GM12878 (cell line): ENCODE results near the gene MR1. TPM values are rescaled to one million over a fixed set of nuclear protein-coding genes. Genes with fewer than 3 reads are reported as not detected.

ENCODE experiments used
- ATAC-seq: fragments of 200-7000 bp; cut with Tn5 transposase; 3 replicates; pipeline ENCODE4 v1.9.1; 2020; ENCODE audit warnings: mild to moderate bottlenecking, moderate library complexity
- BruUV-seq: library from RNA; stranded (reverse); fragments of 400-500 nt; replicated peaks from 2 replicates; lab custom pipeline; 2021; lab: Mats Ljungman, UMichigan
- CTCF ChIA-PET: fragments of 300-600 bp; sonication (Branson Sonifier 250); formaldehyde crosslinking; extraction: SDS; loops from one replicate; lab custom pipeline; 2021; ENCODE audit warnings: inconsistent platforms; lab: Yijun Ruan, JAX
- POLR2A ChIA-PET: fragments of 350-600 bp; formaldehyde crosslinking; extraction: SDS; loops from one replicate; lab custom pipeline; 2021; ENCODE audit warnings: inconsistent platforms; lab: Charles Lee
- RAD21 ChIA-PET: fragments of 300-600 bp; sonication (Branson Sonifier 250); formaldehyde crosslinking; loops from one replicate; lab custom pipeline; 2023; ENCODE audit warnings: antibody characterized with exemption; ENCODE audit not compliant: unreplicated experiment; lab: Charles Lee
- SMC1A ChIA-PET: fragments of 300-600 bp; sonication (Branson Sonifier 250); formaldehyde crosslinking; loops from one replicate; lab custom pipeline; 2023; ENCODE audit not compliant: unreplicated experiment, uncharacterized antibody; lab: Charles Lee
- DNase-seq: peaks from one replicate; pipeline ENCODE4 v3.0.0-alpha.2; 2011; ENCODE audit warnings: low read depth, low spot score
- FAIRE-seq: peaks from 3 replicates; lab custom pipeline; 2011; peaks lifted over from hg19 to GRCh38; lab: Jason Lieb, UNC
- H2AFZ ChIP-seq: 2 replicates; pipeline ENCODE4 v1.6.0; 2011; ENCODE audit warnings: low read depth, low read length, control low read depth; ENCODE audit not compliant: control insufficient read depth
- H3K27ac ChIP-seq: 2 replicates; pipeline ENCODE4 v1.5.1; 2011; ENCODE audit warnings: control low read depth; ENCODE audit not compliant: control insufficient read depth, insufficient read depth
- H3K27me3 ChIP-seq, 2 experiments: replicated peaks in 1 of 2; 2 replicates each; pipeline versions ENCODE4 v1.6.0 to v1.6.1; 2011; ENCODE audit warnings: low read length in 1 of 2; ENCODE audit not compliant: control insufficient read depth in 2 of 2, insufficient read depth in 2 of 2
- H3K36me3 ChIP-seq, 2 experiments: 2 replicates each; pipeline ENCODE4 v1.5.1; 2011; ENCODE audit warnings: low read length in 1 of 2; ENCODE audit not compliant: control insufficient read depth in 2 of 2, insufficient read depth in 2 of 2
- H3K4me1 ChIP-seq: 2 replicates; pipeline ENCODE4 v1.6.1; 2011; ENCODE audit warnings: mild to moderate bottlenecking, low read length, moderate library complexity, mixed read lengths; ENCODE audit not compliant: control insufficient read depth, insufficient read depth
- H3K4me2 ChIP-seq: 2 replicates; pipeline ENCODE4 v1.6.0; 2011; ENCODE audit warnings: control low read depth; ENCODE audit not compliant: control insufficient read depth, insufficient read depth
- H3K4me3 ChIP-seq: fragments of 200-600 bp; sonication (generic); 2 replicates; pipeline ENCODE4 v1.5.1; 2016
- H3K79me2 ChIP-seq: 2 replicates; pipeline ENCODE4 v1.6.0; 2011; ENCODE audit warnings: low read length; ENCODE audit not compliant: control insufficient read depth, insufficient read depth
- H3K9ac ChIP-seq: 2 replicates; pipeline ENCODE4 v1.8.0; 2011; ENCODE audit warnings: low read length, control low read depth, mixed read lengths; ENCODE audit not compliant: control insufficient read depth, insufficient read depth
- H3K9me3 ChIP-seq: replicated peaks from 3 replicates; pipeline ENCODE4 v1.5.1; 2011; ENCODE audit warnings: mild to moderate bottlenecking, low read length; ENCODE audit not compliant: control insufficient read depth, insufficient read depth
- H4K20me1 ChIP-seq: 2 replicates; pipeline ENCODE4 v1.6.0; 2011; ENCODE audit not compliant: control insufficient read depth, insufficient read depth
- ESRRA ChIP-seq: IDR thresholded peaks from 2 replicates; pipeline ENCODE4 v1.6.1; 2012; ENCODE audit warnings: mild to moderate bottlenecking, low read length, improper control_type of control experiment
- FOS ChIP-seq: IDR thresholded peaks from 3 replicates; pipeline ENCODE4 v1.6.1; 2011; ENCODE audit warnings: borderline replicate concordance; ENCODE audit not compliant: insufficient read length; ENCODE audit errors: extremely low read depth
- FOXK2 ChIP-seq: fragments of 450-650 bp; IDR thresholded peaks from 2 replicates; pipeline ENCODE4 v1.6.1; 2017; ENCODE audit warnings: mild to moderate bottlenecking, moderate library complexity
- MYB ChIP-seq: fragments of 150-350 bp; IDR thresholded peaks from 2 replicates; pipeline ENCODE4 v1.6.1; 2014; ENCODE audit warnings: mild to moderate bottlenecking, low read depth, low read length, borderline replicate concordance
- POLR2AphosphoS2 ChIP-seq: IDR thresholded peaks from 2 replicates; pipeline ENCODE4 v1.6.1; 2011; ENCODE audit warnings: low read depth, mild to moderate bottlenecking, low read length, improper control_type of control experiment, moderate library complexity
- RAD51 ChIP-seq: fragments of 450-650 bp; IDR thresholded peaks from 2 replicates; pipeline ENCODE4 v1.6.1; 2016; ENCODE audit warnings: moderate library complexity, mild to moderate bottlenecking, inconsistent platforms
- SPI1 ChIP-seq: IDR thresholded peaks from 2 replicates; pipeline ENCODE4 v1.6.1; 2011; ENCODE audit warnings: low read depth, mild to moderate bottlenecking, low read length, moderate library complexity, borderline replicate concordance; ENCODE audit not compliant: insufficient read depth
- WGBS: methylation state at CpG from one replicate; pipeline ENCODE4 v1.1.6; 2016; ENCODE audit warnings: low lambda C conversion rate; ENCODE audit not compliant: insufficient replicate concordance, insufficient coverage; ENCODE audit errors: missing lambda C conversion rate; 5-methylcytosine and 5-hydroxymethylcytosine counted together
- in situ Hi-C: fragments of 300-500 bp; cut with MboI; formaldehyde crosslinking; loops from 9 replicates; pipeline ENCODE4 v1.14.3; 2018; ENCODE audit warnings: mixed read lengths
- intact Hi-C: fragments of 100-400 bp; cut with micrococcal nuclease; formaldehyde crosslinking; loops from one replicate; pipeline ENCODE4 v1.14.2; 2022; ENCODE audit not compliant: unreplicated experiment
- polyA plus RNA-seq, 11 experiments: library from polyadenylated mRNA; depleted of rRNA in 4 of 11; unstranded in 6 of 11; stranded (reverse) in 5 of 11; fragments of >200 nt; fragmentation: Nextera tagmentation in 4 of 11; fragmentation: Illumina TruSeq in 1 of 11; extraction: Ambion mirVana in 4 of 11; extraction: Trizol in 1 of 11; gene quantifications; 1 replicate in 1 of 11; 2 replicates in 10 of 11; pipeline versions ENCODE4 v1.2.1 to v1.2.3, GENCODE V29; 2011 to 2016; ENCODE audit warnings: inconsistent platforms in 2 of 11, missing spikeins in 2 of 11, low read depth in 1 of 11
- total RNA-seq, 4 experiments: library from RNA; depleted of rRNA in 3 of 4; stranded (reverse); fragments of >200 nt in 3 of 4; fragmentation: Illumina TruSeq in 1 of 4; extraction: Trizol in 1 of 4; gene quantifications; 2 replicates each; pipeline versions ENCODE4 v1.2.1 to v1.2.3, GENCODE V29; 2013 to 2021
- TF ChIP-seq, protein P1 (sequence below): fragments of 150-350 bp; IDR thresholded peaks from 2 replicates; pipeline ENCODE4 v1.6.1; 2016; ENCODE audit warnings: low read depth, low read length
- TF ChIP-seq, protein P2 (sequence below): fragments of 450-650 bp; IDR thresholded peaks from 2 replicates; pipeline ENCODE4 v1.6.1; 2016; ENCODE audit warnings: mild to moderate bottlenecking
- TF ChIP-seq, protein P3 (sequence below): IDR thresholded peaks from 2 replicates; pipeline ENCODE4 v1.6.1; 2012; ENCODE audit warnings: mild to moderate bottlenecking, low read depth, low read length

MR1 gene
- total and polyA plus RNA-seq, 10 of the 15 experiments (the other 5 are each of a cell fraction or from before 2014, with no cell fraction given): 24.7 to 65.9 (median 30.9) TPM

DNA sequence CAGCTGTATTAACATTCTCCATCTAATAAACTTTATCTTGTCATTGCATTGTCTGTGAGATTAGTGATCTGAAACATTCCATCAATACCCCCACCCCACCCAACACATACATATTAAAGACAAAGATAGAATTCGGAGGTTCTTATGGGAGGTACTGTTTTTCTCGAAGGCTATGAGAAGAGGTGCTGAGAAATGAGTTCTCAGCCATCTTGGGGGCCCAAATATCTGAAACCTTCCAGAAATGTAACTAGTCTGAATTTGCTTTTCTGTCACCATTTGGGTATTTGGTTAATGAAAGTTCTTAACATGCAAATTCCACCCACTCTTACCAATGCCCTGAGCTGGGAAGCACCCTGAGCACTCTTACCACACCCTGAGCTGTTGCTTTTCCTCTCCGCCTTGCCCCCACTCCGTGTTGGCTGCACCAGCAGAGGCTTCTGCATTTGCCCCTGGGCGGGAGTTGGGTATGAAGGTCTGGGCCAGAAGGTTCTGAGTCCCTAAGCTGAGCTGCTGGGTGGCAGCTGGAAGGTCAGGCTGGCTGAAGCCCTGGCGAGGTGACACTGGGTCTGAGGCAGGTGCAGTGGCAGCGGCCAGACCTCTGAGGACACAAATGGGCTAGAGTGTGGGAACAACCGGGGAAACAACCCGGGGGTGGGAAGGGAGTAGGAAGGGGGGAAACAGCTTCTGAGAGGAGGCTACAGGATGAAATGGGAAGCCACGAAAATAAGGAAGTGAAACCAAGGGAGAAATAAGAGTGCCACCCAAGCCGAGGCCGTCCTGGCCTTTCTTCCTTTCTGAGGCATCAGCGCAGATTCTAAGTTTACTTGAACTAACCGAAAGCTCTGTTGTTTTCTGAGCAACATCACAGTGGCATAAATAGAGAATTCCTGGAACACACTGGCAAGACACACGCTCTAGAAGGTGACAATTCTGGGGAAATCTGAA, 28.4 kb downstream of the MR1 start:
- in situ Hi-C loops (no loop called here), intact Hi-C loops (loop anchor here (1.0 to 2.0 kb wide), 3 partner anchors 18 to 73 kb away; partner anchors contain the start of gene IER5)
- ChIA-PET POLR2A (interaction anchor here (0.6 to 2.6 kb wide), 18 partner anchors 14 to 460 kb away, joined by 3 to 20 read pairs (median 6); no protein-coding TSS in a partner anchor), RAD21 (interaction anchor here (0.5 to 4.2 kb wide), 33 partner anchors 10 to 874 kb away, joined by 3 to 37 read pairs (median 4); partner anchors contain the start of gene STX6), CTCF (interaction anchor here (0.8 to 4.1 kb wide), 16 partner anchors 10 to 363 kb away, joined by 3 to 35 read pairs (median 7); no protein-coding TSS in a partner anchor), SMC1A (interaction anchor here (0.6 to 4.8 kb wide), 32 partner anchors 10 to 369 kb away, joined by 3 to 53 read pairs (median 6); partner anchors contain the start of genes KIAA1614 and MR1)
- Histone ChIP-seq H3K27me3 (no peaks in the 10 kb centered on the region), H4K20me1 (no peaks in the 10 kb centered on the region), H3K4me1 (peaks cover 32% of the 10 kb centered on the region), H3K27ac (peak overlapping the region; percentile 96), H3K36me3 (peaks cover 0 to 6% of the 10 kb centered on the region in 2 experiments; a peak in 1 of 4 replicates), H3K9me3 (no peaks in the 10 kb centered on the region; the same call in 2 of the 3 replicates), H3K79me2 (no peaks in the 10 kb centered on the region; the same call in 1 of the 2 replicates), H3K4me3 (peak overlapping the region; percentile 57), H3K9ac (peak overlapping the region; percentile 76), H2AFZ (peak overlapping the region; percentile 52), H3K4me2 (peak overlapping the region; percentile 83)
- WGBS: under 1% methylated on average over 15 of the region's 15 CpGs
- DNase-seq (peak; percentile 90), FAIRE-seq (no peak), ATAC-seq (peak; percentile 92)
- BruUV-seq: no TSS peak
- TF ChIP-seq FOXK2 (no peak), FOS (no peak), POLR2AphosphoS2 (peak; percentile 54; the same call in 1 of the 2 replicates), ESRRA (no peak), MYB (no peak), RAD51 (no peak), SPI1 (peak; percentile 96)
- TF ChIP-seq, protein P1, sequence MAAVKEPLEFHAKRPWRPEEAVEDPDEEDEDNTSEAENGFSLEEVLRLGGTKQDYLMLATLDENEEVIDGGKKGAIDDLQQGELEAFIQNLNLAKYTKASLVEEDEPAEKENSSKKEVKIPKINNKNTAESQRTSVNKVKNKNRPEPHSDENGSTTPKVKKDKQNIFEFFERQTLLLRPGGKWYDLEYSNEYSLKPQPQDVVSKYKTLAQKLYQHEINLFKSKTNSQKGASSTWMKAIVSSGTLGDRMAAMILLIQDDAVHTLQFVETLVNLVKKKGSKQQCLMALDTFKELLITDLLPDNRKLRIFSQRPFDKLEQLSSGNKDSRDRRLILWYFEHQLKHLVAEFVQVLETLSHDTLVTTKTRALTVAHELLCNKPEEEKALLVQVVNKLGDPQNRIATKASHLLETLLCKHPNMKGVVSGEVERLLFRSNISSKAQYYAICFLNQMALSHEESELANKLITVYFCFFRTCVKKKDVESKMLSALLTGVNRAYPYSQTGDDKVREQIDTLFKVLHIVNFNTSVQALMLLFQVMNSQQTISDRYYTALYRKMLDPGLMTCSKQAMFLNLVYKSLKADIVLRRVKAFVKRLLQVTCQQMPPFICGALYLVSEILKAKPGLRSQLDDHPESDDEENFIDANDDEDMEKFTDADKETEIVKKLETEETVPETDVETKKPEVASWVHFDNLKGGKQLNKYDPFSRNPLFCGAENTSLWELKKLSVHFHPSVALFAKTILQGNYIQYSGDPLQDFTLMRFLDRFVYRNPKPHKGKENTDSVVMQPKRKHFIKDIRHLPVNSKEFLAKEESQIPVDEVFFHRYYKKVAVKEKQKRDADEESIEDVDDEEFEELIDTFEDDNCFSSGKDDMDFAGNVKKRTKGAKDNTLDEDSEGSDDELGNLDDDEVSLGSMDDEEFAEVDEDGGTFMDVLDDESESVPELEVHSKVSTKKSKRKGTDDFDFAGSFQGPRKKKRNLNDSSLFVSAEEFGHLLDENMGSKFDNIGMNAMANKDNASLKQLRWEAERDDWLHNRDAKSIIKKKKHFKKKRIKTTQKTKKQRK: no peak
- TF ChIP-seq, protein P2, sequence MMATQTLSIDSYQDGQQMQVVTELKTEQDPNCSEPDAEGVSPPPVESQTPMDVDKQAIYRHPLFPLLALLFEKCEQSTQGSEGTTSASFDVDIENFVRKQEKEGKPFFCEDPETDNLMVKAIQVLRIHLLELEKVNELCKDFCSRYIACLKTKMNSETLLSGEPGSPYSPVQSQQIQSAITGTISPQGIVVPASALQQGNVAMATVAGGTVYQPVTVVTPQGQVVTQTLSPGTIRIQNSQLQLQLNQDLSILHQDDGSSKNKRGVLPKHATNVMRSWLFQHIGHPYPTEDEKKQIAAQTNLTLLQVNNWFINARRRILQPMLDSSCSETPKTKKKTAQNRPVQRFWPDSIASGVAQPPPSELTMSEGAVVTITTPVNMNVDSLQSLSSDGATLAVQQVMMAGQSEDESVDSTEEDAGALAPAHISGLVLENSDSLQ: 0 out of 2 replicates have a peak, but pooled peaks have one; percentile 4
- TF ChIP-seq, protein P3, sequence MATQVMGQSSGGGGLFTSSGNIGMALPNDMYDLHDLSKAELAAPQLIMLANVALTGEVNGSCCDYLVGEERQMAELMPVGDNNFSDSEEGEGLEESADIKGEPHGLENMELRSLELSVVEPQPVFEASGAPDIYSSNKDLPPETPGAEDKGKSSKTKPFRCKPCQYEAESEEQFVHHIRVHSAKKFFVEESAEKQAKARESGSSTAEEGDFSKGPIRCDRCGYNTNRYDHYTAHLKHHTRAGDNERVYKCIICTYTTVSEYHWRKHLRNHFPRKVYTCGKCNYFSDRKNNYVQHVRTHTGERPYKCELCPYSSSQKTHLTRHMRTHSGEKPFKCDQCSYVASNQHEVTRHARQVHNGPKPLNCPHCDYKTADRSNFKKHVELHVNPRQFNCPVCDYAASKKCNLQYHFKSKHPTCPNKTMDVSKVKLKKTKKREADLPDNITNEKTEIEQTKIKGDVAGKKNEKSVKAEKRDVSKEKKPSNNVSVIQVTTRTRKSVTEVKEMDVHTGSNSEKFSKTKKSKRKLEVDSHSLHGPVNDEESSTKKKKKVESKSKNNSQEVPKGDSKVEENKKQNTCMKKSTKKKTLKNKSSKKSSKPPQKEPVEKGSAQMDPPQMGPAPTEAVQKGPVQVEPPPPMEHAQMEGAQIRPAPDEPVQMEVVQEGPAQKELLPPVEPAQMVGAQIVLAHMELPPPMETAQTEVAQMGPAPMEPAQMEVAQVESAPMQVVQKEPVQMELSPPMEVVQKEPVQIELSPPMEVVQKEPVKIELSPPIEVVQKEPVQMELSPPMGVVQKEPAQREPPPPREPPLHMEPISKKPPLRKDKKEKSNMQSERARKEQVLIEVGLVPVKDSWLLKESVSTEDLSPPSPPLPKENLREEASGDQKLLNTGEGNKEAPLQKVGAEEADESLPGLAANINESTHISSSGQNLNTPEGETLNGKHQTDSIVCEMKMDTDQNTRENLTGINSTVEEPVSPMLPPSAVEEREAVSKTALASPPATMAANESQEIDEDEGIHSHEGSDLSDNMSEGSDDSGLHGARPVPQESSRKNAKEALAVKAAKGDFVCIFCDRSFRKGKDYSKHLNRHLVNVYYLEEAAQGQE: no peak
